GM12872 (cell line): ENCODE results near the gene LARP4.

ENCODE experiments used
- CTCF ChIP-seq: IDR thresholded peaks from 3 replicates; pipeline ENCODE4 v1.5.1; 2011; ENCODE audit warnings: low read depth, mild to moderate bottlenecking, low read length, moderate library complexity; ENCODE audit not compliant: insufficient read depth

LARP4 gene

GRCh38 chr12:50519353-50519752 is 118.7 kb downstream of the LARP4 start:
- no peak for TF ChIP-seq CTCF

- TF ChIP-seq CTCF, result no peak
These were observed 119.9 kb downstream of the LARP4 start for GRCh38 chr12:50520416-50521207.

GRCh38 chr12:50523772-50524171 is 123.1 kb downstream of the LARP4 start:
- TF ChIP-seq CTCF, result no peak

GRCh38 chr12:50524621-50525020 is 123.9 kb downstream of the LARP4 start:
- TF ChIP-seq CTCF, result no peak

- no peak for TF ChIP-seq CTCF
These were observed 124.7 kb downstream of the LARP4 start for GRCh38 chr12:50525422-50525821.

GRCh38 chr12:50527359-50527726 is 126.7 kb downstream of the LARP4 start:
- no peak for TF ChIP-seq CTCF

- no peak for TF ChIP-seq CTCF
These were observed 128.1 kb downstream of the LARP4 start for GRCh38 chr12:50528800-50529199.
